Heart left ventricle (tissue), 16 donors: ENCODE results near the gene IGFBP6. TPM values are rescaled to one million over a fixed set of nuclear protein-coding genes. Genes with fewer than 3 reads are reported as not detected.

Source experiments
- ATAC-seq, 4 donors: fragments of 200-7000 bp; cut with Tn5 transposase; one replicate each; pipeline ENCODE4 v1.9.1; 2020 to 2022; ENCODE audit warnings: moderate library complexity in 4 of 4, mild to moderate bottlenecking in 3 of 4, moderate number of reproducible peaks in 1 of 4
- DNase-seq, 5 donors: peaks; one replicate each; pipeline ENCODE4 v3.0.0-alpha.2; 2020
- H3K27ac ChIP-seq, 12 donors: fragments of 200-600 bp; sonication (generic) in 4 of 12; one replicate each; pipeline versions ENCODE4 v1.5.0 to v1.8.0; 2016 to 2022; ENCODE audit warnings: mild to moderate bottlenecking in 2 of 12
- H3K27me3 ChIP-seq, 9 donors: fragments of 200-600 bp; sonication (generic) in 2 of 9; one replicate each; pipeline versions ENCODE4 v1.5.1 to v1.8.0; 2016 to 2022; ENCODE audit warnings: mild to moderate bottlenecking in 3 of 9
- H3K36me3 ChIP-seq, 9 donors: fragments of 200-600 bp; sonication (generic) in 2 of 9; one replicate each; pipeline versions ENCODE4 v1.5.0 to v1.8.0; 2018 to 2022; ENCODE audit warnings: mild to moderate bottlenecking in 2 of 9
- H3K4me1 ChIP-seq, 12 donors: fragments of 200-600 bp; sonication (generic) in 4 of 12; one replicate each; pipeline versions ENCODE4 v1.5.0 to v1.8.0; 2016 to 2022; ENCODE audit warnings: mild to moderate bottlenecking in 3 of 12
- H3K4me3 ChIP-seq, 12 donors: fragments of 200-600 bp; sonication (generic) in 4 of 12; one replicate each; pipeline versions ENCODE4 v1.5.0 to v1.8.0; 2017 to 2022; ENCODE audit warnings: mild to moderate bottlenecking in 9 of 12, moderate library complexity in 4 of 12
- H3K9me3 ChIP-seq, 12 donors: fragments of 200-600 bp; sonication (generic) in 4 of 12; one replicate each; pipeline versions ENCODE4 v1.5.0 to v1.8.0; 2016 to 2022; ENCODE audit warnings: mild to moderate bottlenecking in 1 of 12
- CTCF ChIP-seq, 12 donors: fragments of 200-600 bp; sonication (generic) in 4 of 12; IDR thresholded peaks; one replicate each; pipeline versions ENCODE4 v1.5.0 to v1.8.0; 2018 to 2022; ENCODE audit warnings: antibody characterized with exemption in 12 of 12, mild to moderate bottlenecking in 5 of 12
- POLR2A ChIP-seq, 2 donors: fragments of 450-650 bp; IDR thresholded peaks; one replicate each; pipeline ENCODE4 v1.6.1; 2017; ENCODE audit warnings: antibody characterized with exemption in 2 of 2, mild to moderate bottlenecking in 2 of 2, moderate library complexity in 2 of 2
- WGBS, 4 donors: extraction: QIAGEN DNeasy Blood & Tissue Kit in 2 of 4; methylation state at CpG; one replicate each; pipeline versions ENCODE4 v1.1.5 to v1.1.7; 2013 to 2018; 5-methylcytosine and 5-hydroxymethylcytosine counted together
- intact Hi-C, 10 donors: fragments of 100-400 bp; cut with DNase I; formaldehyde crosslinking; loops; one replicate each; pipeline versions ENCODE4 v1.11.1 to v1.14.2; 2022
- polyA plus RNA-seq, 2 donors: library from polyadenylated mRNA; stranded (reverse); fragments of 200-250 nt; gene quantifications; one replicate each; pipeline ENCODE4 v1.2.3, GENCODE V29; 2013
- total RNA-seq, 9 donors: library from RNA; depleted of rRNA in 2 of 9; stranded (reverse); fragments of >200 nt in 2 of 9; fragmentation: NEBNext Ultra II Directional in 3 of 9; extraction: Animal tissue kit (Norgen Biotek cat#: 25700) in 3 of 9; gene quantifications; one replicate each; pipeline versions ENCODE4 v1.1.0 to v1.2.4, GENCODE V29; 2016 to 2023
- donor health status: ischemic (EF 13 %, LVEDD 7.1; RV severe dilation, severe dysfunction).
- donor health status: healthy with polysubstance abuse.
- donor health status: DM: no; HTN: yes; CAD: no.
- donor health status: DM: no; HTN: no; CAD: no.
- donor health status: ischemic (EF 25% LVEDD 6.9; RV normal size, moderate dysfunction).
- donor health status: ischemic (EF 25% LVEDD 5.7; RV mildly dilated, moderate dysfunction).
- donor health status: healthy.
- donor health status: DM: yes; HTN: yes; CAD: no.
- donor health status: ischemic (EF 35%, LVEDD 5.7; RV mildly dilated, moderate dysfunction).
- donor health status: nonischemic (EF 11% LVEDD 7.7; RV severe dilation, severe dysfunction).
- donor health status: DM: yes; HTN: yes; CAD: no.
- donor health status: PGD.
- donor health status: ischemic (EF 29% LVEDD 5.4; RV normal size, mild dysfunction).
- donor health status: nonischemic (EF 23%, LVEDD 6.1; RV moderate dilation, normal function).

The IGFBP6 gene
- total and polyA plus RNA-seq, 11 donors, result 18.3 to 132 (median 42.6) TPM

- H3K27me3 ChIP-seq, result no peaks in the 10 kb centered on the region
- intact Hi-C loops, result loop anchor here in 7 of 10 donors (5.0 kb wide), 3 partner anchors 122 to 217 kb away; no protein-coding TSS in a partner anchor
- peaks cover 23 to 97% (median 73%) of the 10 kb centered on the region in 12 donors for H3K4me1 ChIP-seq
- peak in 3 of 4 donors; percentile 3 to 19 (median 11) for ATAC-seq
- no peak for TF ChIP-seq CTCF (IDR thresholded peaks at IDR 0.05)
- TF ChIP-seq POLR2A (IDR thresholded peaks at IDR 0.05), result no peak
- H3K36me3 ChIP-seq, result peaks cover 0 to 63% (median 40%) of the 10 kb centered on the region in 9 donors
- no peaks in the 10 kb centered on the region for H3K9me3 ChIP-seq
- peak overlapping the region; percentile 42 to 89 (median 67) for H3K27ac ChIP-seq
- DNase-seq, result peak in 2 of 5 donors; percentile 28 to 52
- no peak overlapping the region for H3K4me3 ChIP-seq
- 57 to 69% (median 65%) methylated on average over 9 to 12 of the region's 12 CpGs for WGBS, 4 donors
Measured at GRCh38 chr12:53069621-53070410, 27.7 kb upstream of the IGFBP6 start.

GRCh38 chr12:53070877-53071492 is 26.5 kb upstream of the IGFBP6 start:
- DNase-seq, result no peak
- no peak for ATAC-seq
- Histone ChIP-seq H3K36me3 (peaks cover 0 to 63% (median 41%) of the 10 kb centered on the region in 9 donors), H3K4me1 (peaks cover 23 to 87% (median 66%) of the 10 kb centered on the region in 12 donors), H3K27me3 (no peaks in the 10 kb centered on the region), H3K27ac (peak overlapping the region; percentile 22 to 89 (median 80)), H3K4me3 (no peak overlapping the region), H3K9me3 (no peaks in the 10 kb centered on the region)
- TF ChIP-seq CTCF (IDR thresholded peaks at IDR 0.05), result no peak
- TF ChIP-seq POLR2A (IDR thresholded peaks at IDR 0.05), result no peak
- intact Hi-C loops, result no loop called here
- 74 to 91% (median 83%) methylated on average over 6 to 7 of the region's 7 CpGs for WGBS, 4 donors

DNA sequence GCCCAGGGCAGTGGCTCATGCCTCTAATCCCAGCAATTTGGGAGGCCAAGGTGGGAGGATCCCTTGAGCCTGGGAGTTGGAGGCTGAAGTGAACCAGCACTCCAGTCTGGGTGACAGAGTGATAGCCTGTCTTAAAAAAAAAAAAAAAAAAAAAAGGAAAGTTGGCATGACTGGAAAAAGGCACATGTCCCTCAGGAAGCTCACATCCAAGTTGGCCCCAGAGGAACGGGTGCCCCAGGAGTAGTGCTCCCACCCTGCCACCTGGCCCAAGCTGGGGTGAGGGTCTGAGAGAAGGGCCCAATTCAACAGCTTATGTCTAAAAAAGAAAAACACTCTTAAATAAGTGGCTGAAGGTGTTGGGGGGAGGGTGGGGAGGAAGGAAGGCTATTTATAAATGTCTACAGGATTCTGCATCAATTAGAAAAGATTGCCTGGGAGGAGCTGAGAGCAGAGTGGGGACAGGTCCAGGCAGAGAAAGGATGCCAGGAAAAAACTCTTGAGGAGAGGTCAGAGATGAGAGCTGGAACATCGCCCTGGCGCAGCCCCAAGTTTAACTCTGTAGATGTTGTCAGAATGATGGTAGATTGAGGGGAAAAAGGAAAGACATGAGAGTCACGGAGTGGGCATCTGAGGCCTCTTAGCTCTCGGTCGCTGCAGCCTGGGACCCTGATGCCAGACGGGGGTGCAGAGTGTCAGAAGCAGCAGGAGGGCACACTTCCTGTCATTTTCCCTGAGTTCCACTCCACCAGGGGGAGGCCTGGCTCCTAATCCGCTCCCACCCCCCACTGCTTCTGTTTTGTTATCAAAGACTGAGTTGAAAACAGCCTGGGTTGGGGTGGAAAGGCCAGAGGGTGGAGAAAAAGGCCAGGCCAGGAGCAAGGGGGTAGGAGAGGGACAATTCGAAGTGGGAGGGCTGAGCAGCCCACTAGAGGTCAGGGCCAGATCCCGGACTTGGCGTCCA is 25.6 kb upstream of the IGFBP6 start:
- Histone ChIP-seq H3K4me1 (peaks cover 23 to 78% (median 60%) of the 10 kb centered on the region in 12 donors), H3K9me3 (no peaks in the 10 kb centered on the region), H3K27ac (peak overlapping the region; percentile 42 to 89 (median 80)), H3K36me3 (peaks cover 0 to 68% (median 44%) of the 10 kb centered on the region in 9 donors), H3K4me3 (peak overlapping the region in 6 of 12 donors; percentile 2 to 18 (median 10)), H3K27me3 (no peaks in the 10 kb centered on the region)
- intact Hi-C loops, result loop anchor here in 2 of 10 donors (2.0 kb wide), 1 partner anchor 25 kb away; the partner anchor contains the start of gene IGFBP6 (in 2 of the 2)
- 10 to 19% (median 11%) methylated on average over 11 of the region's 11 CpGs for WGBS, 4 donors
- DNase-seq (peak in 4 of 5 donors; percentile 75 to 87 (median 84)), ATAC-seq (peak; percentile 35 to 77 (median 68))
- TF ChIP-seq CTCF (IDR thresholded peaks at IDR 0.05) (peak in 6 of 12 donors; percentile 17 to 48 (median 28)), POLR2A (IDR thresholded peaks at IDR 0.05) (no peak)
